PFSK-1 (cell line): Measurements from ENCODE around the gene CNTNAP5.

Experiments
- POLR2AphosphoS5 ChIP-seq: IDR thresholded peaks from 2 replicates; pipeline ENCODE4 v1.6.1; 2012; ENCODE audit warnings: low read depth, mild to moderate bottlenecking, control low read depth, low read length, moderate library complexity
- TF ChIP-seq, protein P1 (sequence below), 2 experiments: IDR thresholded peaks; 2 replicates each; pipeline versions ENCODE4 v1.6.1 to v1.8.0; 2011 to 2012; ENCODE audit warnings: low read depth in 2 of 2, low read length in 2 of 2, control low read depth in 1 of 2, inconsistent platforms in 1 of 2, mild to moderate bottlenecking in 1 of 2, moderate library complexity in 1 of 2; ENCODE audit not compliant: insufficient read depth in 1 of 2

DNA sequence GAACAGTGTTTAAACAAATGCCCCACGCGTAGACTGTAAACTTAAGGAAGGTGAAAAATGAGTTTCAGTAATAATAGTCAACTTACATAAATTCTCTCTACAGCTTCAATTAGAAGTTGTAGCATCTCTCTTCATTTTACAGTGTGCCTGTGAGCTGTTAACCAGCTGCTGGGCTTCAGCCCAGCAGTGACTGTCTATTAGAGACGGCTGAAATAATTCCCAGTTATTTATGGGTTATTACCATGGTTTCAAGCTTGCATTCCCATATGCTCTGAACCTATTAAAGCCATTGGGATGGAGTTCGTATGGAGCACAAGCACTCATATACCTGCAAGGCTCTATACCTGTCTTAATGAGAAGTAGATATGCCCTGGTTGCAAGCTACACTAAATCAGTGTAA, 501.1 kb downstream of the CNTNAP5 start:
- TF ChIP-seq, protein P1, sequence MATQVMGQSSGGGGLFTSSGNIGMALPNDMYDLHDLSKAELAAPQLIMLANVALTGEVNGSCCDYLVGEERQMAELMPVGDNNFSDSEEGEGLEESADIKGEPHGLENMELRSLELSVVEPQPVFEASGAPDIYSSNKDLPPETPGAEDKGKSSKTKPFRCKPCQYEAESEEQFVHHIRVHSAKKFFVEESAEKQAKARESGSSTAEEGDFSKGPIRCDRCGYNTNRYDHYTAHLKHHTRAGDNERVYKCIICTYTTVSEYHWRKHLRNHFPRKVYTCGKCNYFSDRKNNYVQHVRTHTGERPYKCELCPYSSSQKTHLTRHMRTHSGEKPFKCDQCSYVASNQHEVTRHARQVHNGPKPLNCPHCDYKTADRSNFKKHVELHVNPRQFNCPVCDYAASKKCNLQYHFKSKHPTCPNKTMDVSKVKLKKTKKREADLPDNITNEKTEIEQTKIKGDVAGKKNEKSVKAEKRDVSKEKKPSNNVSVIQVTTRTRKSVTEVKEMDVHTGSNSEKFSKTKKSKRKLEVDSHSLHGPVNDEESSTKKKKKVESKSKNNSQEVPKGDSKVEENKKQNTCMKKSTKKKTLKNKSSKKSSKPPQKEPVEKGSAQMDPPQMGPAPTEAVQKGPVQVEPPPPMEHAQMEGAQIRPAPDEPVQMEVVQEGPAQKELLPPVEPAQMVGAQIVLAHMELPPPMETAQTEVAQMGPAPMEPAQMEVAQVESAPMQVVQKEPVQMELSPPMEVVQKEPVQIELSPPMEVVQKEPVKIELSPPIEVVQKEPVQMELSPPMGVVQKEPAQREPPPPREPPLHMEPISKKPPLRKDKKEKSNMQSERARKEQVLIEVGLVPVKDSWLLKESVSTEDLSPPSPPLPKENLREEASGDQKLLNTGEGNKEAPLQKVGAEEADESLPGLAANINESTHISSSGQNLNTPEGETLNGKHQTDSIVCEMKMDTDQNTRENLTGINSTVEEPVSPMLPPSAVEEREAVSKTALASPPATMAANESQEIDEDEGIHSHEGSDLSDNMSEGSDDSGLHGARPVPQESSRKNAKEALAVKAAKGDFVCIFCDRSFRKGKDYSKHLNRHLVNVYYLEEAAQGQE (IDR thresholded peaks at IDR 0.05; ENCODE audit: insufficient read depth in 1 of 2, low read depth in 2 of 2, low read length in 2 of 2) = no peak
- no peak for TF ChIP-seq POLR2AphosphoS5
